ENCODE results near the gene ST8SIA1.

- TF ChIP-seq CTCF (conservative IDR thresholded peaks at IDR 0.05 in 1 of 2, IDR thresholded peaks at IDR 0.05 in 1 of 2; ENCODE audit: low read depth in 1 of 2, low read length in 2 of 2) (no peak), EZH2 (IDR thresholded peaks at IDR 0.05; ENCODE audit: low read length, missing control alignments) (no peak)
These were observed 52.2 kb downstream of the ST8SIA1 start for GRCh38 chr12:22282283-22282682.

Measured in fibroblast of lung (primary cell).